Measurements from ENCODE around the gene RIPOR3. TPM values are rescaled to one million over a fixed set of nuclear protein-coding genes. Genes with fewer than 3 reads are reported as not detected.

Gene RIPOR3
- total and polyA plus RNA-seq, 9 of the 15 experiments (the other 6 are each of a cell fraction or from before 2014, with no cell fraction given) = 3.3 to 62.7 (median 21.4) TPM

DNA sequence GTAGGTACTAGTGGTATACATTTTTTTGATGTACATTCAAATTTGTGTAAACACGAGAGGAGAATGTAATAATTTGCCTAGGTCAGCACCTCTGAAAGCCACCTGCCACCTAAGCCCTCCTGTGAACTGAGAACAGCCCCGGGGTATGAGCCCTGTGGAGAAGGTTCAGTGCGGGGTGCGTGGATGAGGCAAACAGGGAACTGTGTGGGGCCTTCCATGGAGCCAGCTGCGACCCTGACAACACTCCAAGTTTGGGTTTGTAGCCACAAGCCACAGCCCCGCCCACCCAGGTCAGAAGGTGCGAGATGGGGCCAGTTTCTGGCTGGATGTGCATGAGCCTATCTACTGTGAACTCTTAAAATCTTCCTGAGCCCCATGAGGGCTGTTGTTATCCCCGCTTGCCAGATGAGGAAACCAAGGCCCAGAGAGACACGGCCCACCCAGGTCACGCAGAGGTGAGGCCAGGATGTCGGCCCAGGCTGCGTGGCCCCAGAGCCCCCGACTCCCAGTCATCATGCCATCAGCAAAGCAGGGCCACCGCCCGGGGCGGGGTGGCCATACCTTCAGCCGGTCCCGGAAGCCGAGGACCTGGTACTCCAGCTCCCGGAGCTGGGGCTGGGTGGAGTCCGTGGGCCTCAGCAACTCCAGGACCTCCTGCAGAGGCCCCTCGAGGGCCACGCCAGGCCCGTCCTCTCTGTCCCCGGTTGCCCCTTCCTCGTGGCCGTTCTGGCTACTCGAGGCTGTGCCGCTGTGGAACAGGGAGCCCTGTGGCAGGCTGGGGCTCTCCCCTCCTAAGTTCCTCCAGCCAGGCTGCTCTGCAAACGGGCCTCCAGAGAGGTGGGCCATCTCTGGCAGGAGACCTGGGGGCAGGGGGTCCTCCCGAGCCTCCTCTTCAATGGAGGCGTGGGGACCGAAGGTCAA lies 89.6 kb downstream of the RIPOR3 start (continued):
- TF ChIP-seq ZNF586 (CRISPR knock-in tag; conservative IDR thresholded peaks at IDR 0.05) (no peak), C11orf30 (IDR thresholded peaks at IDR 0.05; ENCODE audit: low read depth) (peak; percentile 32; the same call in 1 of the 2 replicates), ZNF318 (IDR thresholded peaks at IDR 0.05; ENCODE audit: borderline replicate concordance in 1 of 2, low read depth in 1 of 2) (no peak), ZNF584 (CRISPR knock-in tag; IDR thresholded peaks at IDR 0.05; ENCODE audit: low read depth) (no peak), TAL1 (IDR thresholded peaks at IDR 0.05) (no peak), ERF (CRISPR knock-in tag; IDR thresholded peaks at IDR 0.05) (no peak), MAFK (IDR thresholded peaks at IDR 0.05; ENCODE audit: low read length) (peak; percentile 61), ZNF76 (CRISPR knock-in tag; IDR thresholded peaks at IDR 0.05; ENCODE audit: borderline replicate concordance) (no peak), TEAD4 (IDR thresholded peaks at IDR 0.05; ENCODE audit: low read length) (no peak), TEAD4 (CRISPR knock-in tag; IDR thresholded peaks at IDR 0.05; ENCODE audit: borderline replicate concordance) (no peak), SRSF7 (optimal IDR thresholded peaks at IDR 0.05; ENCODE audit: low read depth, low read length) (no peak), ZNF316 (IDR thresholded peaks at IDR 0.05) (peak; percentile 65; the same call in 1 of the 2 replicates), ZNF175 (CRISPR knock-in tag; IDR thresholded peaks at IDR 0.05; ENCODE audit: low read depth) (no peak), POLR3G (IDR thresholded peaks at IDR 0.05; ENCODE audit: extremely low read depth, insufficient read length, insufficient replicate concordance) (no peak)
- TF ChIP-seq, protein P1, sequence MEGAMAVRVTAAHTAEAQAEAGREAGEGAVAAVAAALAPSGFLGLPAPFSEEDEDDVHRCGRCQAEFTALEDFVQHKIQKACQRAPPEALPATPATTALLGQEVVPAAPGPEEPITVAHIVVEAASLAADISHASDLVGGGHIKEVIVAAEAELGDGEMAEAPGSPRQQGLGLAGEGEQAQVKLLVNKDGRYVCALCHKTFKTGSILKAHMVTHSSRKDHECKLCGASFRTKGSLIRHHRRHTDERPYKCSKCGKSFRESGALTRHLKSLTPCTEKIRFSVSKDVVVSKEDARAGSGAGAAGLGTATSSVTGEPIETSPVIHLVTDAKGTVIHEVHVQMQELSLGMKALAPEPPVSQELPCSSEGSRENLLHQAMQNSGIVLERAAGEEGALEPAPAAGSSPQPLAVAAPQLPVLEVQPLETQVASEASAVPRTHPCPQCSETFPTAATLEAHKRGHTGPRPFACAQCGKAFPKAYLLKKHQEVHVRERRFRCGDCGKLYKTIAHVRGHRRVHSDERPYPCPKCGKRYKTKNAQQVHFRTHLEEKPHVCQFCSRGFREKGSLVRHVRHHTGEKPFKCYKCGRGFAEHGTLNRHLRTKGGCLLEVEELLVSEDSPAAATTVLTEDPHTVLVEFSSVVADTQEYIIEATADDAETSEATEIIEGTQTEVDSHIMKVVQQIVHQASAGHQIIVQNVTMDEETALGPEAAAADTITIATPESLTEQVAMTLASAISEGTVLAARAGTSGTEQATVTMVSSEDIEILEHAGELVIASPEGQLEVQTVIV (CRISPR knock-in tag; IDR thresholded peaks at IDR 0.05; ENCODE audit: borderline replicate concordance) = no peak

Measured in K562 (cell line).